Cerebellar cortex (tissue), 1 donor: ENCODE data around the gene OR52E6.

Source experiments
- DNase-seq: peaks from one replicate; pipeline ENCODE4 v3.0.0-alpha.2; 2015; ENCODE audit warnings: low spot score

OR52E6 gene

DNA sequence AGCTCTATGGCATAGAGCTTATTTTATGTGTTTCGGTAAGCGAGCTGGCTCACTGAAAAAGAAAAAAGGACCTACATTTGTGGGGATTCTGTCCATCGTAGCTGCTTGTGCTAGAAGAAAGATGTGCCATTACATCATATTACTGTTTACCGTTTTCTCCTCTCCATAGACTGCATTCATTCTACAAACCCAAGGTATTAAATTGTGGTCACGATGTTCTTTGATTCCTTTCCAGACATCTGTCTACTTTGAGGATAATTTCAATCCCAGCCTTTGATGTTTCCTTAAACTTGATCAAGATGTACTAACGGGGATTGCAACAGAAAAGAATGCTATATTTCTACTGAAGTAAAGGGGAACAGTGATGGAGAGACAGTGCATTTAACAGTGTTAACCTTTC is 45.2 kb downstream of the OR52E6 start:
- no peak for DNase-seq

DNA sequence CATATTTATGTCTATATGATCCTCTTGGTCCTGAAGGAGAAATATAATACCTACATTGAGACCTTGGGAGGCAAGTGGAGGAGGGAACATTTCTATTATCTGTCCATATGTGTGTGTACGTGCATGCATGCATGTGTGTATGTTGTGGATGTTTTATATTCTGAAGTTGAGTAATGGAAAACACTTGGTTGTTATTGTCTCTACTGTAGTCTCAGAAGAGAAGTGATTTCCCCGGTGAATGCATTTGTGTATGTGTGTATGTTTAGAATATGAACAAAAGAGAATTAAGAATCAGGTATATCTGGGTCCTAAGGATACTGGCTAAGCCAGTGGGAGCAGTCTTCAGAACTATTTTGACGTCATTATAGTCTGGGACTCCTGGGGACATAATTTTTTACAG is 50.5 kb downstream of the OR52E6 start, which contains the start of gene OR52N1:
Gene OR52N1, minus strand, starts transcription at position 101 of the 400 bp plus-strand sequence. CDS start 2,449 bp downstream, outside the sequence.
- no peak for DNase-seq
